K562 (cell line): ENCODE results near the gene TNFRSF19. TPM values are rescaled to one million over a fixed set of nuclear protein-coding genes. Genes with fewer than 3 reads are reported as not detected.

Source experiments
- ATAC-seq: fragments of 200-7000 bp; cut with Tn5 transposase; 3 replicates; pipeline ENCODE4 v1.9.1; 2020; ENCODE audit warnings: moderate library complexity
- BruUV-seq: library from RNA; stranded (reverse); fragments of 400-500 nt; replicated peaks from 2 replicates; lab custom pipeline; 2021; lab: Mats Ljungman, UMichigan
- CTCF ChIA-PET: fragments of 300-600 bp; formaldehyde crosslinking; extraction: SDS; loops from one replicate; lab custom pipeline; 2021; ENCODE audit warnings: low intra/inter-chr PET ratio; lab: Yijun Ruan, JAX
- POLR2A ChIA-PET: fragments of 300-600, 350-650 bp; sonication (Branson Sonifier 250); formaldehyde crosslinking; extraction: SDS; loops from one replicate; lab custom pipeline; 2021; ENCODE audit warnings: antibody characterized with exemption, inconsistent platforms; lab: Yijun Ruan, JAX
- DNase-seq, 4 experiments: peaks; one replicate each; pipeline versions ENCODE4 v3.0.0 to v3.0.0-alpha.2; 2011 to 2018; ENCODE audit warnings: low spot score in 3 of 4, mixed read lengths in 3 of 4; ENCODE audit errors: extremely low read depth in 1 of 4
- FAIRE-seq: peaks from 2 replicates; lab custom pipeline; 2011; peaks lifted over from hg19 to GRCh38; lab: Jason Lieb, UNC
- H2AFZ ChIP-seq: 2 replicates; pipeline ENCODE4 v1.6.0; 2011; ENCODE audit warnings: low read depth, low read length, control low read depth, inconsistent platforms
- H3K27ac ChIP-seq: fragments of 200-600 bp; 3 replicates; pipeline ENCODE4 v1.8.0; 2011; ENCODE audit warnings: low read depth, mild to moderate bottlenecking, control low read depth, inconsistent platforms, low read length, moderate library complexity, mixed read lengths; ENCODE audit errors: extremely low read depth
- H3K27me3 ChIP-seq, 2 experiments: fragments of 300-600 bp in 1 of 2; 2 replicates in 1 of 2; 3 replicates in 1 of 2; pipeline versions ENCODE4 v1.6.0 to v1.8.0; 2011; ENCODE audit warnings: inconsistent platforms in 2 of 2, low read length in 2 of 2, mild to moderate bottlenecking in 1 of 2, mixed read lengths in 1 of 2, moderate library complexity in 1 of 2; ENCODE audit not compliant: control insufficient read depth in 2 of 2, insufficient read depth in 2 of 2
- H3K36me3 ChIP-seq: fragments of 300-600 bp; 3 replicates; pipeline ENCODE4 v1.8.0; 2011; ENCODE audit warnings: mild to moderate bottlenecking, low read length, inconsistent platforms; ENCODE audit not compliant: control insufficient read depth, insufficient read depth
- H3K4me1 ChIP-seq, 2 experiments: fragments of 200-600 bp in 1 of 2; replicated peaks in 1 of 2; 2 replicates in 1 of 2; 3 replicates in 1 of 2; pipeline versions ENCODE4 v1.5.1 to v1.8.0; 2011; ENCODE audit warnings: inconsistent platforms in 2 of 2, low read length in 2 of 2, mild to moderate bottlenecking in 1 of 2, mixed read lengths in 1 of 2, moderate library complexity in 1 of 2; ENCODE audit not compliant: control insufficient read depth in 2 of 2, insufficient read depth in 2 of 2
- H3K4me2 ChIP-seq: 2 replicates; pipeline ENCODE4 v1.6.1; 2011; ENCODE audit warnings: low read length, control low read depth, inconsistent platforms, mixed read lengths; ENCODE audit not compliant: insufficient read depth
- H3K4me3 ChIP-seq: fragments of 200-600 bp; sonication (generic), shearing (Covaris generic); 2 replicates; pipeline ENCODE4 v1.5.1; 2016; ENCODE audit warnings: control low read depth, inconsistent platforms
- H3K79me2 ChIP-seq: fragments of 200-600 bp; 3 replicates; pipeline ENCODE4 v1.8.0; 2011; ENCODE audit warnings: low read length, inconsistent platforms; ENCODE audit not compliant: control insufficient read depth, insufficient read depth
- H3K9ac ChIP-seq, 2 experiments: 2 replicates each; pipeline versions ENCODE4 v1.6.0 to v1.6.1; 2011; ENCODE audit warnings: low read depth in 2 of 2, low read length in 2 of 2, control low read depth in 1 of 2, inconsistent platforms in 1 of 2, mild to moderate bottlenecking in 1 of 2, mixed read lengths in 1 of 2; ENCODE audit not compliant: insufficient read depth in 1 of 2
- H3K9me1 ChIP-seq: one replicate; pipeline ENCODE4 v1.6.0; 2011; ENCODE audit warnings: inconsistent platforms, mild to moderate bottlenecking, low read length, moderate library complexity; ENCODE audit not compliant: control insufficient read depth, insufficient read depth
- H3K9me3 ChIP-seq: replicated peaks from 2 replicates; pipeline ENCODE4 v1.5.1; 2011; ENCODE audit warnings: low read depth, low read length, inconsistent platforms; ENCODE audit not compliant: control insufficient read depth, insufficient read depth
- H4K20me1 ChIP-seq: replicated peaks from 2 replicates; pipeline ENCODE4 v1.6.1; 2011; ENCODE audit warnings: low read length, inconsistent platforms, mixed read lengths; ENCODE audit not compliant: control insufficient read depth, insufficient read depth
- BCOR ChIP-seq: fragments of 450-650 bp; IDR thresholded peaks from 2 replicates; pipeline ENCODE4 v1.6.1; 2016
- HOMEZ ChIP-seq: fragments of 250-450 bp; sonication (Bioruptor Pico); IDR thresholded peaks from 2 replicates; pipeline ENCODE4 v1.4.0; 2020; ENCODE audit warnings: mild to moderate bottlenecking, moderate library complexity
- KLF10 ChIP-seq: fragments of 250-450 bp; sonication (Bioruptor Pico); IDR thresholded peaks from 2 replicates; pipeline ENCODE4 v1.6.1; 2021; ENCODE audit warnings: matching md5 sums
- KLF6 ChIP-seq: fragments of 250-450 bp; sonication (Bioruptor Pico); IDR thresholded peaks from 2 replicates; pipeline ENCODE4 v1.4.0; 2020; ENCODE audit warnings: mild to moderate bottlenecking, moderate library complexity, borderline replicate concordance
- MIER1 ChIP-seq: fragments of 450-650 bp; IDR thresholded peaks from 2 replicates; pipeline ENCODE4 v1.6.1; 2016; ENCODE audit warnings: antibody characterized with exemption, mild to moderate bottlenecking, low read depth
- NFRKB ChIP-seq: fragments of 450-650 bp; IDR thresholded peaks from 2 replicates; pipeline ENCODE4 v1.6.1; 2016; ENCODE audit warnings: low read depth
- TBP ChIP-seq: optimal IDR thresholded peaks from 2 replicates; pipeline ENCODE3; 2011; ENCODE audit warnings: low read depth, low read length, improper control_type of control experiment
- TRIM24 ChIP-seq, 2 experiments: fragments of 450-650 bp; IDR thresholded peaks; 2 replicates each; pipeline ENCODE4 v1.6.1; 2016
- ZBTB11 ChIP-seq, 3 experiments: fragments of 200-800 bp in 1 of 3; fragments of 250-450 bp in 1 of 3; fragments of 450-650 bp in 1 of 3; sonication (Bioruptor Pico) in 1 of 3; sonication (Bioruptor generic) in 1 of 3; formaldehyde crosslinking in 1 of 3; IDR thresholded peaks; 2 replicates each; pipeline versions ENCODE4 v1.6.1 to v1.8.0; 2016 to 2022; ENCODE audit warnings: mild to moderate bottlenecking in 2 of 3, missing genetic modification characterization in 2 of 3, missing compliant biosample characterization in 1 of 3, moderate library complexity in 1 of 3
- ZBTB2 ChIP-seq: fragments of 450-650 bp; IDR thresholded peaks from 2 replicates; pipeline ENCODE4 v1.6.1; 2016; ENCODE audit warnings: antibody characterized with exemption
- ZMIZ1 ChIP-seq, 2 experiments: fragments of 150-350 bp in 1 of 2; IDR thresholded peaks; 2 replicates each; pipeline ENCODE4 v1.6.1; 2012 to 2016; ENCODE audit warnings: low read depth in 2 of 2, low read length in 2 of 2, mild to moderate bottlenecking in 1 of 2, moderate library complexity in 1 of 2
- ZNF24 ChIP-seq: fragments of 450-650 bp; IDR thresholded peaks from 2 replicates; pipeline ENCODE4 v1.6.1; 2016
- ZNF431 ChIP-seq: sonication (generic); formaldehyde crosslinking; IDR thresholded peaks from 2 replicates; pipeline ENCODE4 v1.8.0; 2022; ENCODE audit warnings: mild to moderate bottlenecking, missing genetic modification reagents
- ZNF561 ChIP-seq: fragments of 450-650 bp; formaldehyde crosslinking; conservative IDR thresholded peaks from 2 replicates; pipeline ENCODE4 v1.4.0; 2020; ENCODE audit warnings: mild to moderate bottlenecking, moderate library complexity
- WGBS: fragments of 100-300 bp; shearing (Covaris generic); methylation state at CpG from one replicate; pipeline ENCODE4 v1.1.6; 2016; ENCODE audit warnings: low coverage, mixed read lengths; ENCODE audit not compliant: insufficient coverage; ENCODE audit errors: missing lambda C conversion rate; 5-methylcytosine and 5-hydroxymethylcytosine counted together
- in situ Hi-C: fragments of 300-500 bp; cut with MboI; formaldehyde crosslinking; loops from 4 replicates; pipeline ENCODE4 v1.15.0; 2018; ENCODE audit warnings: inconsistent platforms, mixed read lengths
- intact Hi-C: fragments of 100-400 bp; cut with micrococcal nuclease; formaldehyde crosslinking; loops from 2 replicates; pipeline ENCODE4 v1.14.2; 2022
- polyA plus RNA-seq, 8 experiments: library from polyadenylated mRNA; depleted of rRNA in 4 of 8; stranded (reverse) in 5 of 8; unstranded in 3 of 8; fragments of >200 nt; fragmentation: Nextera tagmentation in 2 of 8; fragmentation: Illumina TruSeq in 1 of 8; extraction: Ambion mirVana in 2 of 8; extraction: Trizol in 1 of 8; gene quantifications; 2 replicates each; pipeline versions ENCODE4 v1.2.1 to v1.2.3, GENCODE V29; 2011 to 2014; ENCODE audit warnings: inconsistent platforms in 1 of 8, missing spikeins in 1 of 8
- total RNA-seq, 7 experiments: library from RNA; depleted of rRNA in 6 of 7; stranded (reverse); fragments of >200 nt in 6 of 7; fragmentation: Illumina TruSeq in 2 of 7; extraction: Trizol in 2 of 7; gene quantifications; 2 replicates each; pipeline versions ENCODE4 v1.2.1 to v1.2.3, GENCODE V29; 2011 to 2021; ENCODE audit warnings: low replicate concordance in 1 of 7

Gene TNFRSF19
- total and polyA plus RNA-seq, 9 of the 15 experiments (the other 6 are each of a cell fraction or from before 2014, with no cell fraction given) = 0.01 to 0.07 TPM; not detected in 7

- H3K9me3 ChIP-seq = no peaks in the 10 kb centered on the region
- H3K9ac ChIP-seq = no peak overlapping the region
- no peak for DNase-seq
- no peaks in the 10 kb centered on the region for H3K9me1 ChIP-seq
- H4K20me1 ChIP-seq = no peaks in the 10 kb centered on the region
- POLR2A ChIA-PET = interaction anchor here (0.8 kb wide), 1 partner anchor 15 kb away, joined by 3 read pairs; no protein-coding TSS in a partner anchor
- in situ Hi-C loops (no loop called here), intact Hi-C loops (no loop called here)
- H3K79me2 ChIP-seq = no peaks in the 10 kb centered on the region
- no peak overlapping the region for H3K27ac ChIP-seq
- 0% methylated on average over 2 of the region's 2 CpGs for WGBS
- peaks cover 0 to 2% of the 10 kb centered on the region in 2 experiments; a peak in 1 of 5 replicates for H3K27me3 ChIP-seq
- TF ChIP-seq KLF10 (no peak), ZBTB11 (CRISPR knock-in tag; IDR thresholded peaks at IDR 0.05) (no peak), KLF6 (CRISPR knock-in tag) (no peak), TRIM24 (IDR thresholded peaks at IDR 0.05) (no peak), BCOR (no peak), ZBTB2 (no peak), TBP (no peak), ZNF431 (CRISPR knock-in tag) (no peak), ZNF24 (no peak), ZMIZ1 (IDR thresholded peaks at IDR 0.05; ENCODE audit: low read depth in 2 of 2, low read length in 2 of 2) (no peak), HOMEZ (no peak), NFRKB (no peak), ZNF561 (CRISPR knock-in tag) (no peak), MIER1 (no peak)
- FAIRE-seq = no peak
- no TSS peak for BruUV-seq
- no peaks in the 10 kb centered on the region for H3K4me1 ChIP-seq
- H3K4me2 ChIP-seq = no peak overlapping the region
- no peak for ATAC-seq
- H3K4me3 ChIP-seq = no peak overlapping the region
- H2AFZ ChIP-seq = no peak overlapping the region
- H3K36me3 ChIP-seq = no peaks in the 10 kb centered on the region
- CTCF ChIA-PET = no interaction called here
Observed at GRCh38 chr13:23552661-23553060, 17.6 kb upstream of the TNFRSF19 start.
